PFSK-1 (cell line): ENCODE measurements around the gene VTI1A.

Experiments
- FOXP2 ChIP-seq: optimal IDR thresholded peaks from 2 replicates; pipeline ENCODE3; 2011; ENCODE audit warnings: borderline replicate concordance, control low read depth, inconsistent platforms; ENCODE audit not compliant: insufficient read depth; ENCODE audit errors: extremely low read length, extremely low read depth
- POLR2AphosphoS5 ChIP-seq: IDR thresholded peaks from 2 replicates; pipeline ENCODE4 v1.6.1; 2012; ENCODE audit warnings: low read depth, mild to moderate bottlenecking, control low read depth, low read length, moderate library complexity
- REST ChIP-seq, 2 experiments: IDR thresholded peaks; 2 replicates each; pipeline versions ENCODE4 v1.6.1 to v1.8.0; 2011 to 2012; ENCODE audit warnings: low read depth in 2 of 2, low read length in 2 of 2, control low read depth in 1 of 2, inconsistent platforms in 1 of 2, mild to moderate bottlenecking in 1 of 2, moderate library complexity in 1 of 2; ENCODE audit not compliant: insufficient read depth in 1 of 2
- TAF1 ChIP-seq: IDR thresholded peaks from 2 replicates; pipeline ENCODE4 v1.6.1; 2012; ENCODE audit warnings: low read length, control low read depth, borderline replicate concordance; ENCODE audit not compliant: insufficient read depth

DNA sequence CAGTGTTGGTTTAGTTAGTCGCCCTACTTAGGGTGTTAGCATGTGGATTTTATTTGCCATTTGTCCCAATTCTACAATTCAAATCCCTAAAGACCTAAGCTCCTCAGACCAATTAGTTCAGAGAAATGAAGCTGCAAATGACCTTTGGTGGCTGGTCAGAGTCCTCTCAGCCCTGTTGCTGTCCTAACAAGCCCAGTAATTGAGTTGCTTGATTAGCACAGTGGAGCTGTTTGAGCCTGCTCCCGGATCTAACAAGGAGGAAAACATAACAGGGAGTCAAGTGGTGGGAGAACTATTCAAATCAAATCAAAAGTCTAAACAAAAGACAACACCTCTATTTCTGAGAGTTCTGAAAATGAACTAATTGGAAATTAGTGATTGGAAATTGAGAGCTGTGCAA is 22.4 kb upstream of the VTI1A start:
- TF ChIP-seq TAF1 (no peak), FOXP2 (no peak), REST (IDR thresholded peaks at IDR 0.05; ENCODE audit: insufficient read depth in 1 of 2, low read depth in 2 of 2, low read length in 2 of 2) (no peak), POLR2AphosphoS5 (no peak)
